Astrocyte (in vitro differentiated cells and primary cell): ENCODE data around the gene SLC29A2. TPM values are rescaled to one million over a fixed set of nuclear protein-coding genes. Genes with fewer than 3 reads are reported as not detected.
"Not testable (repeated sequence)": the region's sequence is repeated elsewhere in the genome, so short reads cannot be mapped to it uniquely, and the experiment has no call there.

Source experiments
- DNase-seq: peaks from one replicate; pipeline ENCODE4 v3.0.0-alpha.2; 2010; ENCODE audit warnings: low read depth
- FAIRE-seq: peaks from 2 replicates; lab custom pipeline; 2011; peaks lifted over from hg19 to GRCh38; lab: Jason Lieb, UNC
- H2AFZ ChIP-seq: 2 replicates; pipeline ENCODE4 v1.6.0; 2012; ENCODE audit warnings: low read depth, low read length, inconsistent platforms
- H3K27ac ChIP-seq: 2 replicates; pipeline ENCODE4 v1.5.1; 2011; ENCODE audit warnings: low read depth, low read length, inconsistent platforms
- H3K27me3 ChIP-seq: 2 replicates; pipeline ENCODE4 v1.6.0; 2011; ENCODE audit warnings: low read length, inconsistent platforms; ENCODE audit not compliant: insufficient read depth
- H3K36me3 ChIP-seq: 2 replicates; pipeline ENCODE4 v1.5.1; 2011; ENCODE audit warnings: low read length, inconsistent platforms; ENCODE audit not compliant: insufficient read depth
- H3K4me1 ChIP-seq: 2 replicates; pipeline ENCODE4 v1.5.1; 2011; ENCODE audit warnings: low read length, inconsistent platforms; ENCODE audit not compliant: insufficient read depth
- H3K4me2 ChIP-seq: 2 replicates; pipeline ENCODE4 v1.6.0; 2012; ENCODE audit warnings: low read length, inconsistent platforms
- H3K4me3 ChIP-seq: 2 replicates; pipeline ENCODE4 v1.5.1; 2011; ENCODE audit warnings: low read depth, mild to moderate bottlenecking, low read length, inconsistent platforms; ENCODE audit not compliant: insufficient read depth
- H3K79me2 ChIP-seq: 2 replicates; pipeline ENCODE4 v1.6.0; 2012; ENCODE audit warnings: mild to moderate bottlenecking, low read length, inconsistent platforms; ENCODE audit not compliant: insufficient read depth
- H3K9ac ChIP-seq: 2 replicates; pipeline ENCODE4 v1.6.0; 2012; ENCODE audit warnings: mild to moderate bottlenecking, low read length, inconsistent platforms
- H3K9me3 ChIP-seq: 2 replicates; pipeline ENCODE4 v1.5.1; 2012; ENCODE audit warnings: low read depth, mild to moderate bottlenecking, low read length, inconsistent platforms; ENCODE audit not compliant: insufficient read depth
- H4K20me1 ChIP-seq: 2 replicates; pipeline ENCODE4 v1.6.0; 2012; ENCODE audit warnings: low read length, inconsistent platforms; ENCODE audit not compliant: insufficient read depth
- H3K27ac Mint-ChIP-seq: one replicate; pipeline ENCODE4 v1.8.0; 2021; ENCODE audit warnings: mild to moderate bottlenecking, mixed read lengths; ENCODE audit not compliant: unreplicated experiment
- H3K27me3 Mint-ChIP-seq: one replicate; pipeline ENCODE4 v1.8.0; 2021; ENCODE audit warnings: low read depth, mixed read lengths; ENCODE audit not compliant: unreplicated experiment
- H3K36me3 Mint-ChIP-seq: one replicate; pipeline ENCODE4 v1.8.0; 2021; ENCODE audit warnings: low read depth, mixed read lengths; ENCODE audit not compliant: unreplicated experiment
- H3K4me1 Mint-ChIP-seq: one replicate; pipeline ENCODE4 v1.8.0; 2021; ENCODE audit warnings: low read depth, mixed read lengths; ENCODE audit not compliant: unreplicated experiment
- H3K4me3 Mint-ChIP-seq: one replicate; pipeline ENCODE4 v1.8.0; 2021; ENCODE audit warnings: mild to moderate bottlenecking, moderate library complexity, mixed read lengths; ENCODE audit not compliant: unreplicated experiment
- H3K9me3 Mint-ChIP-seq: one replicate; pipeline ENCODE4 v1.8.0; 2021; ENCODE audit warnings: mild to moderate bottlenecking, mixed read lengths; ENCODE audit not compliant: unreplicated experiment
- EZH2 ChIP-seq: IDR thresholded peaks from 2 replicates; pipeline ENCODE4 v1.6.1; 2012; ENCODE audit warnings: mild to moderate bottlenecking, low read length, inconsistent platforms; ENCODE audit not compliant: insufficient read depth
- total RNA-seq: library from RNA; stranded (reverse); gene quantifications from 2 replicates; pipeline ENCODE4 v1.2.1, GENCODE V29; 2021
- TF ChIP-seq, protein P1 (sequence below): IDR thresholded peaks from 2 replicates; pipeline ENCODE4 v1.5.1; 2011; ENCODE audit warnings: low read depth, mild to moderate bottlenecking, inconsistent platforms, low read length, moderate library complexity; ENCODE audit not compliant: insufficient read depth

The SLC29A2 gene
- total RNA-seq, 1 donor from 2014 or later = 6.6 TPM

DNA sequence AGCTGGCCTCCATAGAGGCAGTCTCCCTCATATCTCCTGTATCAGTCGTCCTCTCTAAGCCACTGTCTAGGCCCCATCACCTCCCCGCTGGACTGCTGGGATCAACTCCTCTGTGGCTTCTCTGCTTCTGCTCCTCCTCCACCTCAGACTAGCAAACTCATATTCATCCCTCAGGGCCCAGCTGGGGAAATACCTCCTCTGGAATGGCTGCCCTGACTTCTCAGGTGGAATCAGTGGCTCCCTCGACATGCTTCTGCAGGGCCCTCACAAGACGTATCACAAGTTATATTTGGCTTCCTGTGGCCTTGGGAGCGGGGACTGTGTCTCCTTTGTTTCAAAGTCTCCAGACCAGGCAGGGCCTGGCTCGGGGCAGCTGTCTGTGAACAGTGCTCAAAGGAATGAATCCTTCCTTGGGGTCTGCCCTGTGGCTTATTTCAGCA lies 10.0 kb downstream of the SLC29A2 start:
- DNase-seq (no peak), FAIRE-seq (no peak)
- no peaks in the 10 kb centered on the region for H3K27me3 Mint-ChIP-seq
- Histone ChIP-seq H4K20me1 (no peaks in the 10 kb centered on the region), H3K27ac (no peak overlapping the region), H3K36me3 (no peaks in the 10 kb centered on the region), H3K9me3 (no peaks in the 10 kb centered on the region), H3K4me1 (no peaks in the 10 kb centered on the region), H2AFZ (no peak overlapping the region), H3K9ac (no peak overlapping the region), H3K4me3 (no peak overlapping the region), H3K79me2 (no peaks in the 10 kb centered on the region), H3K27me3 (no peaks in the 10 kb centered on the region), H3K4me2 (no peak overlapping the region)
- H3K4me3 Mint-ChIP-seq = no peak overlapping the region
- TF ChIP-seq, protein P1, sequence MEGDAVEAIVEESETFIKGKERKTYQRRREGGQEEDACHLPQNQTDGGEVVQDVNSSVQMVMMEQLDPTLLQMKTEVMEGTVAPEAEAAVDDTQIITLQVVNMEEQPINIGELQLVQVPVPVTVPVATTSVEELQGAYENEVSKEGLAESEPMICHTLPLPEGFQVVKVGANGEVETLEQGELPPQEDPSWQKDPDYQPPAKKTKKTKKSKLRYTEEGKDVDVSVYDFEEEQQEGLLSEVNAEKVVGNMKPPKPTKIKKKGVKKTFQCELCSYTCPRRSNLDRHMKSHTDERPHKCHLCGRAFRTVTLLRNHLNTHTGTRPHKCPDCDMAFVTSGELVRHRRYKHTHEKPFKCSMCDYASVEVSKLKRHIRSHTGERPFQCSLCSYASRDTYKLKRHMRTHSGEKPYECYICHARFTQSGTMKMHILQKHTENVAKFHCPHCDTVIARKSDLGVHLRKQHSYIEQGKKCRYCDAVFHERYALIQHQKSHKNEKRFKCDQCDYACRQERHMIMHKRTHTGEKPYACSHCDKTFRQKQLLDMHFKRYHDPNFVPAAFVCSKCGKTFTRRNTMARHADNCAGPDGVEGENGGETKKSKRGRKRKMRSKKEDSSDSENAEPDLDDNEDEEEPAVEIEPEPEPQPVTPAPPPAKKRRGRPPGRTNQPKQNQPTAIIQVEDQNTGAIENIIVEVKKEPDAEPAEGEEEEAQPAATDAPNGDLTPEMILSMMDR = no peak
- no peak for TF ChIP-seq EZH2
- peaks cover 3% of the 10 kb centered on the region for H3K36me3 Mint-ChIP-seq
- no peak overlapping the region for H3K27ac Mint-ChIP-seq
- no peaks in the 10 kb centered on the region for H3K9me3 Mint-ChIP-seq
- H3K4me1 Mint-ChIP-seq = peaks cover 5% of the 10 kb centered on the region

DNA sequence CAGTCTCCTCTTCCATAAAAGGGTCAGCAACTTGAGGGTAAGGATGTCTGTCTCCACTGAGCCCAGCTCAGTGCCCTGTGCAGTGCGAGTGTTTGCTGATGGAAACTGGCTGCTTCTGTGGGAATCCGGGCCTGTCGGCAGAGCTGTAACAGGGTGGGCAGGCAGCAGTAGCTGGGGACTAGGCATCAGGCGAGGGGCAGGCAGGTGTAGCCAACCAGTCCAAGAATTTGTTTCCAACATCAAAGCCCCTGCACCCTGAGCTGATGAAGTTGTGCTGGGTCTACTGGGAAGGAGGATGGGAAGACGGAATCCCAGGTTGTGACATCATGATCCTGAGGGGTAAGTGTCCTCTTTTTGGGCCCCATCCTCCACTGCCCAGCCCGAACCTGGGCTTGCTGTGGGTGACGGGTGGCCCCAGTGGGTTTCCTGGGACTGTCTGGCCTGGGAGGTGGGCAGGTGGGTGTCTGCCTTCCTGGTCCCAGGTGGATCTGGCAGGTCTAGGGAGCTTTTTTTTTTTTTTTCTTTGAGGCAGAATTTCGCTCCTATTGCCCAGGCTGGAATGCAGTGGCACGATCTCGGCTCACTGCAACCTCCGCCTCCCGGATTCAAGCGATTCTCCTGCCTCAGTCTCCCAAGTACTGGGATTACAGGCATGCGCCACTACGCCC lies 11.0 kb downstream of the SLC29A2 start:
- Histone ChIP-seq H2AFZ (no peak overlapping the region), H4K20me1 (no peaks in the 10 kb centered on the region), H3K9ac (no peak overlapping the region), H3K36me3 (no peaks in the 10 kb centered on the region), H3K27me3 (no peaks in the 10 kb centered on the region), H3K27ac (no peak overlapping the region), H3K4me1 (no peaks in the 10 kb centered on the region), H3K9me3 (no peaks in the 10 kb centered on the region), H3K4me2 (no peak overlapping the region), H3K4me3 (no peak overlapping the region), H3K79me2 (no peaks in the 10 kb centered on the region)
- no peak for TF ChIP-seq EZH2
- TF ChIP-seq, protein P1 = no peak
- no peaks in the 10 kb centered on the region for H3K9me3 Mint-ChIP-seq
- no peak overlapping the region for H3K27ac Mint-ChIP-seq
- H3K27me3 Mint-ChIP-seq = no peaks in the 10 kb centered on the region
- H3K36me3 Mint-ChIP-seq = peaks cover 3% of the 10 kb centered on the region
- H3K4me3 Mint-ChIP-seq = no peak overlapping the region
- FAIRE-seq = no peak
- DNase-seq = no peak
- H3K4me1 Mint-ChIP-seq = peaks cover 5% of the 10 kb centered on the region

DNA sequence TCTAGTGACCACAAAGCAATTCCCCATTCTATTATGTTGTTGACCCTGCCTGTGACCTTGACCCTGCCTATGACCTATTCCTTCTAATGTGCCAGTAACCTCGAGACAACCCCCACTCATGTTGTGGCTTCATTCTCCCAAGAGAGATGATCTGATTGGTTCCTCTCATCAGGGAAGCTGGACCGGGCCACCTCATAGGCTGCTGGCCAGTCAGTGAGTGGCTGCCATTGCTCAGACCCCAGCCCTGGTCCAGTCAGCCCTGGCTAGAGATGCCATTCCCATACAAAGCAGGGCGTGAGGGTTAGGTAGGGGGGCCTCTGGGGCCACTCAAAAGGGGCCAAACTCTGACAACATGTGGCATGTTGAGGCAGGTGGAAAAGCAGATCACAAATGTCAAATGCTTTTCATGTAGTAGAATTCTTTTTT lies 11.9 kb downstream of the SLC29A2 start:
- Mint-ChIP-seq H3K27ac (no peak overlapping the region), H3K9me3 (no peaks in the 10 kb centered on the region), H3K4me1 (peaks cover 5% of the 10 kb centered on the region), H3K36me3 (peaks cover 3% of the 10 kb centered on the region), H3K4me3 (no peak overlapping the region), H3K27me3 (no peaks in the 10 kb centered on the region)
- DNase-seq (no peak), FAIRE-seq (no peak)
- TF ChIP-seq EZH2 = no peak
- TF ChIP-seq, protein P1 = no peak
- H3K27ac ChIP-seq = no peak overlapping the region
- H2AFZ ChIP-seq = no peak overlapping the region
- H3K36me3 ChIP-seq = no peaks in the 10 kb centered on the region
- no peaks in the 10 kb centered on the region for H3K4me1 ChIP-seq
- no peak overlapping the region for H3K9ac ChIP-seq
- no peak overlapping the region for H3K4me3 ChIP-seq
- no peaks in the 10 kb centered on the region for H3K9me3 ChIP-seq
- no peaks in the 10 kb centered on the region for H3K79me2 ChIP-seq
- no peaks in the 10 kb centered on the region for H4K20me1 ChIP-seq
- H3K4me2 ChIP-seq = no peak overlapping the region
- no peaks in the 10 kb centered on the region for H3K27me3 ChIP-seq

DNA sequence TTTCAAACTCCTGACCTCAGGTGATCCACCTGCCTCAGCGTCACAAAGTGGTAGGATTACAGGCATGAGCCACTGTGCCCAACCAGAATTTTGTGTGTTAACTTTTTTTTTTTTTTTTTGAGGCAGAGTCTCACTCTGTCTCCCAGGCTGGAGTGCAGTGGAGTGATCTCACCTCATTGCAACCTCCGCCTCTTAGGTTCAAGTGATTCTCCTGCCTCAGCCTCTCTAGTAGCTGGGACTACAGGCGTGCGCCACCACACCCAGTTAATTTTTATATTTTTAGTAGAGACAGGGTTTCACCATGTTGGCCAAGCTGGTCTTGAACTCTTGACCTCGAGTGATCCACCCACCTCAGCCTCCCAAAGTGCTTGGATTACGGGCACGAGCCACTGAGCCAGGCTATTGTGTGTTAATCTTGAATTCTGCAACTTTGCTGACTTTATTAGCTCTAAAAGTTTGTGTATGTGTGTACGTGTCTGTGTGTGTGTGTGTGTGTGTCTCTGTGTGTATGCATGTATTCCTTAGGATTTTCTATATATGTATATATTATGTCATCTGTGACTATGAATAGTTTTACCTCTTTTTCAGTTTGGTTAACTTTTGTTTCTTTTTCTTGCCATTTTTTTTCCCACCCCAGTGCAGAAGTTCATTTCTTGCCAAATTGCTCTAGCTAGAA lies 20.9 kb downstream of the SLC29A2 start:
- peaks cover 18% of the 10 kb centered on the region for H3K4me1 ChIP-seq
- H3K27me3 Mint-ChIP-seq, FAIRE-seq, H3K9me3 Mint-ChIP-seq, H3K79me2 ChIP-seq, H2AFZ ChIP-seq, H3K4me1 Mint-ChIP-seq, H3K4me2 ChIP-seq, H3K27ac ChIP-seq, H3K9me3 ChIP-seq, H3K4me3 Mint-ChIP-seq, H3K27ac Mint-ChIP-seq, H3K4me3 ChIP-seq, DNase-seq, H4K20me1 ChIP-seq, H3K9ac ChIP-seq, H3K36me3 Mint-ChIP-seq, H3K27me3 ChIP-seq, H3K36me3 ChIP-seq: not testable (repeated sequence)
